Gastrocnemius medialis (tissue), 4 donors: ENCODE measurements around the gene BCAS4.

Source experiments
- POLR2A ChIP-seq, 2 donors: fragments of 450-650 bp; IDR thresholded peaks; one replicate each; pipeline ENCODE4 v1.6.1; 2017; ENCODE audit warnings: antibody characterized with exemption in 2 of 2, mild to moderate bottlenecking in 2 of 2, moderate library complexity in 2 of 2
- TF ChIP-seq, protein P1 (sequence below), 5 experiments: fragments of 450-650 bp in 3 of 5; fragments of 200-600 bp in 2 of 5; sonication (generic) in 2 of 5; IDR thresholded peaks in 4 of 5; conservative IDR thresholded peaks in 1 of 5; 1 replicate in 4 of 5; 2 replicates in 1 of 5; pipeline ENCODE4 v1.5.1; 2016 to 2019; ENCODE audit warnings: antibody characterized with exemption in 5 of 5, mild to moderate bottlenecking in 3 of 5, moderate library complexity in 3 of 5

DNA sequence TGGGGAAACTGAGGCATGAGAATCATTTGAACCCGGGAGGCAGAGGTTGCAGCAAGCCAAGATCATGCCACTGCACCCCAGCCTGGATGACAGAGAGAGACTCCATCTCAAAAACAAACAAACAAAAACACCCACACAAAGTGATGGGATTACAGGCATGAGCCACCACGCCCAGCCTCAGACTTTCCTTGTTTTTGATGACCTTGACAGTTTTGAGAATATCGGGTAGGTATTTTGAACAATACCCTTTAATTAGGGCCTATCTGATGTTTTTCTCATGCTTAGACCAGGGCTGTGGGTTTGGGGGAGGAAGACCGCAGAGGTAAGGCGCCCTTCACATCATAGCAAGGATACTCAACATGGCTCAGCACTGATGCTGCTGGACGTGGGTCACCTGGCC, 72.9 kb downstream of the BCAS4 start:
- TF ChIP-seq, protein P1, sequence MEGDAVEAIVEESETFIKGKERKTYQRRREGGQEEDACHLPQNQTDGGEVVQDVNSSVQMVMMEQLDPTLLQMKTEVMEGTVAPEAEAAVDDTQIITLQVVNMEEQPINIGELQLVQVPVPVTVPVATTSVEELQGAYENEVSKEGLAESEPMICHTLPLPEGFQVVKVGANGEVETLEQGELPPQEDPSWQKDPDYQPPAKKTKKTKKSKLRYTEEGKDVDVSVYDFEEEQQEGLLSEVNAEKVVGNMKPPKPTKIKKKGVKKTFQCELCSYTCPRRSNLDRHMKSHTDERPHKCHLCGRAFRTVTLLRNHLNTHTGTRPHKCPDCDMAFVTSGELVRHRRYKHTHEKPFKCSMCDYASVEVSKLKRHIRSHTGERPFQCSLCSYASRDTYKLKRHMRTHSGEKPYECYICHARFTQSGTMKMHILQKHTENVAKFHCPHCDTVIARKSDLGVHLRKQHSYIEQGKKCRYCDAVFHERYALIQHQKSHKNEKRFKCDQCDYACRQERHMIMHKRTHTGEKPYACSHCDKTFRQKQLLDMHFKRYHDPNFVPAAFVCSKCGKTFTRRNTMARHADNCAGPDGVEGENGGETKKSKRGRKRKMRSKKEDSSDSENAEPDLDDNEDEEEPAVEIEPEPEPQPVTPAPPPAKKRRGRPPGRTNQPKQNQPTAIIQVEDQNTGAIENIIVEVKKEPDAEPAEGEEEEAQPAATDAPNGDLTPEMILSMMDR (IDR thresholded peaks at IDR 0.05 in 4 of 5, conservative IDR thresholded peaks at IDR 0.05 in 1 of 5), result no peak
- TF ChIP-seq POLR2A (IDR thresholded peaks at IDR 0.05), result no peak
